ENCODE measurements around the gene EML6. TPM values are rescaled to one million over a fixed set of nuclear protein-coding genes. Genes with fewer than 3 reads are reported as not detected.

Gene EML6
- total and polyA plus RNA-seq, 2 of the 13 experiments (the other 11 are each of a cell fraction or from before 2014, with no cell fraction given), result 17.2 to 32.4 TPM

DNA sequence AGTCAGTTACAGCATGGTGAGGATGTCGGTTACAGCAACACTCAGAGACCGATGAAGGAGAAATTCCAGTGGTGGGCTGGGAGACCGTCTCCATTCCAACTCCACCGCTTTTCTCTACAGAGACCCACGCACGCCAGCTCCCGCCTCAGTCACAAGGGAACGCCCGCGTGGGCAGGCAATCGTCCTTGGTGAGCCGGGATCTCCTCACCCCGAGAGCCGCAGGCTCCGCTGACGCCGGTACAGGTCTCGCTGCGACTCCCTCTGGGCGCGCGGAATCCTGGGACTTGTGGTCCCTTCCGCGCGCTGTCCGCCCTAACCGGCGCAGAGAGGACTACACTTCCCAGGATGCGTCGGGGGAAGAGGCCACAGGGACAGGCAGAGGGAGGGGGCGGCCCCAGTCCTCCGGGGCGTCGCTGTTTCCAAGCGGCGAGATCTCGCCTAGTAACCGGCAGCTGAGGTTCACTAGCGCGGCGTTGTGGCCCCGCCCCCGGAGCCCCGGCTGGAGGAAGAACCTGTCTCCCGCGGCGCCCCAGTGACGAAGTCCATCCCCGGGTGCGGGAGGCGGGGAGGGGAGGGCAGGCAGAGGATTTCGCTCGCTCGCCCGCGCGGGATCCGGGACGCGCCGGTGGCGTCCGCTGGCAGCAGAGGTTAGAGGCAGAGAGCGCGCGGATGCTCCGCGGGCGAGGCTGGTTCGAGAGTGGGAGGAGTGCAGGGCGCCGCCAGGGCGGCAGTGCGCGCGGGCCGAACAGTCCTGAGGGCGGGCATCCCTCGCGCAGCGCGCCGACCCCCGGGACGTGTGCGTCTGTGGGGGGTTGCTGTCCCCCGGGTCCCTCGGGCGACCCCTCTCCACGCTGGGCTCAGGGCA is at the start of gene EML6 (continued):
- TF ChIP-seq GLI4 (CRISPR knock-in tag; IDR thresholded peaks at IDR 0.05; ENCODE audit: borderline replicate concordance) (peak; percentile 93; the same call in 1 of the 2 replicates), HNRNPL (IDR thresholded peaks at IDR 0.05; ENCODE audit: low read depth, low read length) (0 out of 2 replicates have a peak, but pooled peaks have one; percentile 43), GABPA (IDR thresholded peaks at IDR 0.05; ENCODE audit: low read depth, low read length) (no peak; the same call in 1 of the 2 replicates), GABPA (CRISPR knock-in tag; IDR thresholded peaks at IDR 0.05; ENCODE audit: low read depth) (peak; percentile 86), KDM5A (IDR thresholded peaks at IDR 0.05; ENCODE audit: borderline replicate concordance, low read length) (peak; percentile 69; the same call in 1 of the 2 replicates), LCORL (IDR thresholded peaks at IDR 0.05) (no peak), LCORL (CRISPR knock-in tag; IDR thresholded peaks at IDR 0.05) (peak; percentile 70), ZC3H13 (CRISPR knock-in tag; IDR thresholded peaks at IDR 0.05) (peak; percentile 72; the same call in 1 of the 2 replicates), EEA1 (CRISPR knock-in tag; IDR thresholded peaks at IDR 0.05; ENCODE audit: borderline replicate concordance) (peak; percentile 87), ZFP1 (CRISPR knock-in tag; IDR thresholded peaks at IDR 0.05) (peak; percentile 79; the same call in 1 of the 2 replicates), HMG20B (CRISPR knock-in tag; conservative IDR thresholded peaks at IDR 0.05) (no peak; the same call in 1 of the 2 replicates), HNRNPUL1 (IDR thresholded peaks at IDR 0.05; ENCODE audit: low read depth, low read length) (peak; percentile 70; the same call in 1 of the 2 replicates), TAF1 (CRISPR knock-in tag; IDR thresholded peaks at IDR 0.05) (peak; percentile 86), SRSF9 (IDR thresholded peaks at IDR 0.05; ENCODE audit: borderline replicate concordance, insufficient read depth, low read depth, low read length, poor library complexity, severe bottlenecking) (no peak)
- TF ChIP-seq, protein P1, sequence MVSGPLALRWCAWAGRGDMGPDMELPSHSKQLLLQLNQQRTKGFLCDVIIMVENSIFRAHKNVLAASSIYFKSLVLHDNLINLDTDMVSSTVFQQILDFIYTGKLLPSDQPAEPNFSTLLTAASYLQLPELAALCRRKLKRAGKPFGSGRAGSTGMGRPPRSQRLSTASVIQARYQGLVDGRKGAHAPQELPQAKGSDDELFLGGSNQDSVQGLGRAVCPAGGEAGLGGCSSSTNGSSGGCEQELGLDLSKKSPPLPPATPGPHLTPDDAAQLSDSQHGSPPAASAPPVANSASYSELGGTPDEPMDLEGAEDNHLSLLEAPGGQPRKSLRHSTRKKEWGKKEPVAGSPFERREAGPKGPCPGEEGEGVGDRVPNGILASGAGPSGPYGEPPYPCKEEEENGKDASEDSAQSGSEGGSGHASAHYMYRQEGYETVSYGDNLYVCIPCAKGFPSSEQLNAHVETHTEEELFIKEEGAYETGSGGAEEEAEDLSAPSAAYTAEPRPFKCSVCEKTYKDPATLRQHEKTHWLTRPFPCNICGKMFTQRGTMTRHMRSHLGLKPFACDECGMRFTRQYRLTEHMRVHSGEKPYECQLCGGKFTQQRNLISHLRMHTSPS (CRISPR knock-in tag; IDR thresholded peaks at IDR 0.05; ENCODE audit: low read depth), result peak; percentile 37; the same call in 1 of the 2 replicates
- TF ChIP-seq, protein P2, sequence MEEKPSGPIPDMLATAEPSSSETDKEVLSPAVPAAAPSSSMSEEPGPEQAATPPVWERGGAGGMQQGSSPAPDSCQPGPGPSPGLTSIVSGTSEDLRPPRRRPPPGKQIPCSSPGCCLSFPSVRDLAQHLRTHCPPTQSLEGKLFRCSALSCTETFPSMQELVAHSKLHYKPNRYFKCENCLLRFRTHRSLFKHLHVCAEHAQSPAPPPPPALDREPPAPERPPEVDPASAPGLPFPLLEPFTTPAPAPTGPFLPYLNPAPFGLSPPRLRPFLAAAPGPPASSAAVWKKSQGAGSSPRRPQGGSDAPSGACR (CRISPR knock-in tag; IDR thresholded peaks at IDR 0.05), result 0 out of 2 replicates have a peak, but pooled peaks have one; percentile 23
- TF ChIP-seq, protein P3, sequence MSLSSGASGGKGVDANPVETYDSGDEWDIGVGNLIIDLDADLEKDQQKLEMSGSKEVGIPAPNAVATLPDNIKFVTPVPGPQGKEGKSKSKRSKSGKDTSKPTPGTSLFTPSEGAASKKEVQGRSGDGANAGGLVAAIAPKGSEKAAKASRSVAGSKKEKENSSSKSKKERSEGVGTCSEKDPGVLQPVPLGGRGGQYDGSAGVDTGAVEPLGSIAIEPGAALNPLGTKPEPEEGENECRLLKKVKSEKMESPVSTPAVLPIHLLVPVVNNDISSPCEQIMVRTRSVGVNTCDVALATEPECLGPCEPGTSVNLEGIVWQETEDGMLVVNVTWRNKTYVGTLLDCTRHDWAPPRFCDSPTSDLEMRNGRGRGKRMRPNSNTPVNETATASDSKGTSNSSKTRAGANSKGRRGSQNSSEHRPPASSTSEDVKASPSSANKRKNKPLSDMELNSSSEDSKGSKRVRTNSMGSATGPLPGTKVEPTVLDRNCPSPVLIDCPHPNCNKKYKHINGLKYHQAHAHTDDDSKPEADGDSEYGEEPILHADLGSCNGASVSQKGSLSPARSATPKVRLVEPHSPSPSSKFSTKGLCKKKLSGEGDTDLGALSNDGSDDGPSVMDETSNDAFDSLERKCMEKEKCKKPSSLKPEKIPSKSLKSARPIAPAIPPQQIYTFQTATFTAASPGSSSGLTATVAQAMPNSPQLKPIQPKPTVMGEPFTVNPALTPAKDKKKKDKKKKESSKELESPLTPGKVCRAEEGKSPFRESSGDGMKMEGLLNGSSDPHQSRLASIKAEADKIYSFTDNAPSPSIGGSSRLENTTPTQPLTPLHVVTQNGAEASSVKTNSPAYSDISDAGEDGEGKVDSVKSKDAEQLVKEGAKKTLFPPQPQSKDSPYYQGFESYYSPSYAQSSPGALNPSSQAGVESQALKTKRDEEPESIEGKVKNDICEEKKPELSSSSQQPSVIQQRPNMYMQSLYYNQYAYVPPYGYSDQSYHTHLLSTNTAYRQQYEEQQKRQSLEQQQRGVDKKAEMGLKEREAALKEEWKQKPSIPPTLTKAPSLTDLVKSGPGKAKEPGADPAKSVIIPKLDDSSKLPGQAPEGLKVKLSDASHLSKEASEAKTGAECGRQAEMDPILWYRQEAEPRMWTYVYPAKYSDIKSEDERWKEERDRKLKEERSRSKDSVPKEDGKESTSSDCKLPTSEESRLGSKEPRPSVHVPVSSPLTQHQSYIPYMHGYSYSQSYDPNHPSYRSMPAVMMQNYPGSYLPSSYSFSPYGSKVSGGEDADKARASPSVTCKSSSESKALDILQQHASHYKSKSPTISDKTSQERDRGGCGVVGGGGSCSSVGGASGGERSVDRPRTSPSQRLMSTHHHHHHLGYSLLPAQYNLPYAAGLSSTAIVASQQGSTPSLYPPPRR (CRISPR knock-in tag; IDR thresholded peaks at IDR 0.05; ENCODE audit: borderline replicate concordance), result peak; percentile 46; the same call in 1 of the 2 replicates
- TF ChIP-seq, protein P4, sequence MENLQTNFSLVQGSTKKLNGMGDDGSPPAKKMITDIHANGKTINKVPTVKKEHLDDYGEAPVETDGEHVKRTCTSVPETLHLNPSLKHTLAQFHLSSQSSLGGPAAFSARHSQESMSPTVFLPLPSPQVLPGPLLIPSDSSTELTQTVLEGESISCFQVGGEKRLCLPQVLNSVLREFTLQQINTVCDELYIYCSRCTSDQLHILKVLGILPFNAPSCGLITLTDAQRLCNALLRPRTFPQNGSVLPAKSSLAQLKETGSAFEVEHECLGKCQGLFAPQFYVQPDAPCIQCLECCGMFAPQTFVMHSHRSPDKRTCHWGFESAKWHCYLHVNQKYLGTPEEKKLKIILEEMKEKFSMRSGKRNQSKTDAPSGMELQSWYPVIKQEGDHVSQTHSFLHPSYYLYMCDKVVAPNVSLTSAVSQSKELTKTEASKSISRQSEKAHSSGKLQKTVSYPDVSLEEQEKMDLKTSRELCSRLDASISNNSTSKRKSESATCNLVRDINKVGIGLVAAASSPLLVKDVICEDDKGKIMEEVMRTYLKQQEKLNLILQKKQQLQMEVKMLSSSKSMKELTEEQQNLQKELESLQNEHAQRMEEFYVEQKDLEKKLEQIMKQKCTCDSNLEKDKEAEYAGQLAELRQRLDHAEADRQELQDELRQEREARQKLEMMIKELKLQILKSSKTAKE (CRISPR knock-in tag; IDR thresholded peaks at IDR 0.05; ENCODE audit: borderline replicate concordance), result peak; percentile 64
